Progenitor cell of endocrine pancreas (in vitro differentiated cells): ENCODE results near the gene LRP5. TPM values are rescaled to one million over a fixed set of nuclear protein-coding genes. Genes with fewer than 3 reads are reported as not detected.
"Not testable (repeated sequence)": the region's sequence is repeated elsewhere in the genome, so short reads cannot be mapped to it uniquely, and the experiment has no call there.

Experiments used
- DNase-seq: peaks from one replicate; pipeline ENCODE4 v3.0.0; 2021; ENCODE audit warnings: low spot score; ENCODE audit not compliant: unreplicated experiment
- H3K27ac Mint-ChIP-seq: 2 replicates; pipeline ENCODE4 v1.8.0; 2021; ENCODE audit warnings: mild to moderate bottlenecking, moderate library complexity, mixed read lengths
- H3K27me3 Mint-ChIP-seq: 2 replicates; pipeline ENCODE4 v1.8.0; 2021; ENCODE audit warnings: mixed read lengths
- H3K36me3 Mint-ChIP-seq: 2 replicates; pipeline ENCODE4 v1.8.0; 2022; ENCODE audit warnings: mixed read lengths; ENCODE audit not compliant: insufficient read depth
- H3K4me1 Mint-ChIP-seq: 2 replicates; pipeline ENCODE4 v1.8.0; 2021; ENCODE audit warnings: low read depth, mixed read lengths
- H3K4me3 Mint-ChIP-seq: 2 replicates; pipeline ENCODE4 v1.8.0; 2021; ENCODE audit warnings: low read depth, mild to moderate bottlenecking, moderate library complexity, mixed read lengths
- H3K9me3 Mint-ChIP-seq: 2 replicates; pipeline ENCODE4 v1.8.0; 2021; ENCODE audit warnings: low read depth, mixed read lengths
- total RNA-seq: library from RNA; stranded (reverse); gene quantifications from 2 replicates; pipeline ENCODE4 v1.2.1, GENCODE V29; 2021
- TF ChIP-seq, protein P1 (sequence below): fragments of 200-600 bp; sonication (generic); IDR thresholded peaks from one replicate; pipeline ENCODE4 v1.5.0; 2021; ENCODE audit warnings: antibody characterized with exemption, mild to moderate bottlenecking; ENCODE audit not compliant: unreplicated experiment

Gene LRP5
- total RNA-seq, 1 donor from 2014 or later = 115 TPM

DNA sequence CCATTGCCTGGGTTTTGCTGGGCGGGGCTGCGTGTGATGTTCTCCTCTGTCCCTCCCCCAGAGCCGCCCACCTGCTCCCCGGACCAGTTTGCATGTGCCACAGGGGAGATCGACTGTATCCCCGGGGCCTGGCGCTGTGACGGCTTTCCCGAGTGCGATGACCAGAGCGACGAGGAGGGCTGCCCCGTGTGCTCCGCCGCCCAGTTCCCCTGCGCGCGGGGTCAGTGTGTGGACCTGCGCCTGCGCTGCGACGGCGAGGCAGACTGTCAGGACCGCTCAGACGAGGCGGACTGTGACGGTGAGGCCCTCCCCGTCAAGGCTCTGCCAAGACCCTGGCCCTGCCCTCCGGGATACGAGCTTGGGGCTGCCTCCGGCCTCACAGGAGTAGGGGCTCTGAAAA lies 121.2 kb downstream of the LRP5 start:
- Mint-ChIP-seq H3K4me1 (no peaks in the 10 kb centered on the region), H3K36me3 (peaks cover 27% of the 10 kb centered on the region), H3K4me3 (no peak overlapping the region), H3K27me3 (no peaks in the 10 kb centered on the region), H3K27ac (no peak overlapping the region), H3K9me3 (peaks cover 5% of the 10 kb centered on the region)
- DNase-seq = no peak
- TF ChIP-seq, protein P1, sequence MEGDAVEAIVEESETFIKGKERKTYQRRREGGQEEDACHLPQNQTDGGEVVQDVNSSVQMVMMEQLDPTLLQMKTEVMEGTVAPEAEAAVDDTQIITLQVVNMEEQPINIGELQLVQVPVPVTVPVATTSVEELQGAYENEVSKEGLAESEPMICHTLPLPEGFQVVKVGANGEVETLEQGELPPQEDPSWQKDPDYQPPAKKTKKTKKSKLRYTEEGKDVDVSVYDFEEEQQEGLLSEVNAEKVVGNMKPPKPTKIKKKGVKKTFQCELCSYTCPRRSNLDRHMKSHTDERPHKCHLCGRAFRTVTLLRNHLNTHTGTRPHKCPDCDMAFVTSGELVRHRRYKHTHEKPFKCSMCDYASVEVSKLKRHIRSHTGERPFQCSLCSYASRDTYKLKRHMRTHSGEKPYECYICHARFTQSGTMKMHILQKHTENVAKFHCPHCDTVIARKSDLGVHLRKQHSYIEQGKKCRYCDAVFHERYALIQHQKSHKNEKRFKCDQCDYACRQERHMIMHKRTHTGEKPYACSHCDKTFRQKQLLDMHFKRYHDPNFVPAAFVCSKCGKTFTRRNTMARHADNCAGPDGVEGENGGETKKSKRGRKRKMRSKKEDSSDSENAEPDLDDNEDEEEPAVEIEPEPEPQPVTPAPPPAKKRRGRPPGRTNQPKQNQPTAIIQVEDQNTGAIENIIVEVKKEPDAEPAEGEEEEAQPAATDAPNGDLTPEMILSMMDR = no peak

GRCh38 chr11:68434159-68434558 lies 121.8 kb downstream of the LRP5 start:
- not testable (repeated sequence) for DNase-seq, H3K4me3 Mint-ChIP-seq, H3K27me3 Mint-ChIP-seq

DNA sequence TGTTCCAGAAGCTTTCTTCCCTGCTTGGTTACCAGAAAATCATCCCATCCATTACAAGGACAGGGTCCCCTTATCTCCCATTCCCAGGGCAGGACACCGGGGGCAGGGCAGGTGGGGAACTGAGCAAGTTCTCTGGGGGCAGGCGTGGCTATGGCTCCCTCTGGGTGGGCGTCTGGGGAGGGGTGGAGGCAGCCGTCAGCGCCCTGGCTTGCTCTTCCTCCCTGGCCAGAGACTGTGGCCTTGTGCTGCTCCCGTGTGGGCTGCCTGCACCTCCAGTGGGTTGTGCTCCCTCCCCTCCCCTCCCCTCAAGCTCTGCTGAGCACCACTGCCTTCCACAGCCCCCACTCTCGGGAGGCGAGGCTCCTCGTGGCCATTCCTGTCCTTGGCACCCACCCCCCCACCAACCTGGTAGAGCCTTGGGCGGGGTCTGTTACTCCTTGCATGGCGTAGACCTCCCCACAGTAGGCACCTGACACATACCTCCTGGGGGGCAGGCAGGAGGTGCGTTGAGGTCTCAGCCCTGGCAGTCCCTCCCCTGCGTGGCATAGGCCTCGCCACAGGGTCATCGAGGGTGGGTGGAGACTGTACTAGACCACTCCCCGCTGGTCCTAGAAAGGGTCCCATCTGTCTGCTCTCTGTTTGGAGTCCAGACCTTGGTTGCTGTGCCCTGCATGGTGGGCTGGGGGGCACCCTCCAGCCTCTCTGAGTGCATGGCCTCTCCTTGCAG lies 123.9 kb downstream of the LRP5 start:
- Mint-ChIP-seq H3K4me1 (no peaks in the 10 kb centered on the region), H3K36me3 (peaks cover 11% of the 10 kb centered on the region), H3K27me3 (no peaks in the 10 kb centered on the region), H3K9me3 (no peaks in the 10 kb centered on the region), H3K27ac (no peak overlapping the region), H3K4me3 (no peak overlapping the region)
- TF ChIP-seq, protein P1 = no peak
- DNase-seq = no peak

More at GRCh38 chr11:68434159-68434558, 121.8 kb downstream of the LRP5 start:
- H3K4me1 Mint-ChIP-seq, H3K27ac Mint-ChIP-seq, H3K9me3 Mint-ChIP-seq: not testable (repeated sequence)
- H3K36me3 Mint-ChIP-seq = peaks cover 23% of the 10 kb centered on the region

DNA sequence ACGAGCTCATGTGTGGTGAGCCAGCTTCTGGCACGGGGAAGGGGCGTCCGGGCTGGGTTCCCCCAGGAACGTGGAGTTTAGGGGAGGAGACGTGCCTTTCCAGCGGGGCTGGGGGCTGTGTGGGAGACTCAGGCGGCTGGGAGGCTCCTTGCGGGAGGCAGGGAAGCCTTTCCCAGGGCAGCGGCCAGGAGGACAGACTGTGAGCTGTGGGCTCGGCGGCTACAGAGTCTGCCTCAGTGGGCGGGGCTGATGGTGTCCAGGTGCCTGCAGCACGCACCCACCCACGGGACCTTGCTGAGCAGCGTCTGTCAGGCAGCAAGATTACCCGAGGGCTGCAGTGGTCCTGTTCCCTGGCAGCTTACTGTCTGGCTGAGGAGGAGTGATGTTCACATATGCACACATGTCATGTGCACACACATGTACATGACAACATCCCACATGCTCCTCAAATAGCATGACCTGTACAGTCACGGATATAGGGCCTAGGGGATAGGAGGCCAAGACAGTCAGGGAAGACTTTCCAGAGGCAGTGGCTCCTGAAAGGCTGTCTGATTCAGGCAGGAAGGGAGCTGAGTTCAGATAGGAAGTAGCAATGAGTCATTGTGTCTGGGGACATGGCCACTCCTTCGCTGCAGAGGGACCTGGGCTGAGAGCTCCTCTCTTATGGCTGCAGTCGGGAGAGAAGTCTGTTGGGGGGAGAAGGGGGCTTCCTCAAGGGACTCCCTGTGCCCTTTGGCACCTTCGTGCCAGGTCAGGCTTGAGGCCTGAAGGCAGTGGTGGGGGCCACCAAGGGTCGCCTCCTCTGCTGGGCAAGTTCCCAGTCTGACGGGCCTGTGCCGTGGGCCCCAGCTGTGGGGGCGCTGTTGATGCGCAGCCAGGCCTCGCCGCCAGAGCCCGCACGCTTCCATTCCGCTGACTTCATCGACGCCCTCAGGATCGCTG lies 124.9 kb downstream of the LRP5 start:
- no peaks in the 10 kb centered on the region for H3K9me3 Mint-ChIP-seq
- no peaks in the 10 kb centered on the region for H3K27me3 Mint-ChIP-seq
- H3K27ac Mint-ChIP-seq = no peak overlapping the region
- TF ChIP-seq, protein P1 = no peak
- peaks cover 15% of the 10 kb centered on the region for H3K36me3 Mint-ChIP-seq
- H3K4me3 Mint-ChIP-seq = no peak overlapping the region
- DNase-seq = no peak
- H3K4me1 Mint-ChIP-seq = no peaks in the 10 kb centered on the region

DNA sequence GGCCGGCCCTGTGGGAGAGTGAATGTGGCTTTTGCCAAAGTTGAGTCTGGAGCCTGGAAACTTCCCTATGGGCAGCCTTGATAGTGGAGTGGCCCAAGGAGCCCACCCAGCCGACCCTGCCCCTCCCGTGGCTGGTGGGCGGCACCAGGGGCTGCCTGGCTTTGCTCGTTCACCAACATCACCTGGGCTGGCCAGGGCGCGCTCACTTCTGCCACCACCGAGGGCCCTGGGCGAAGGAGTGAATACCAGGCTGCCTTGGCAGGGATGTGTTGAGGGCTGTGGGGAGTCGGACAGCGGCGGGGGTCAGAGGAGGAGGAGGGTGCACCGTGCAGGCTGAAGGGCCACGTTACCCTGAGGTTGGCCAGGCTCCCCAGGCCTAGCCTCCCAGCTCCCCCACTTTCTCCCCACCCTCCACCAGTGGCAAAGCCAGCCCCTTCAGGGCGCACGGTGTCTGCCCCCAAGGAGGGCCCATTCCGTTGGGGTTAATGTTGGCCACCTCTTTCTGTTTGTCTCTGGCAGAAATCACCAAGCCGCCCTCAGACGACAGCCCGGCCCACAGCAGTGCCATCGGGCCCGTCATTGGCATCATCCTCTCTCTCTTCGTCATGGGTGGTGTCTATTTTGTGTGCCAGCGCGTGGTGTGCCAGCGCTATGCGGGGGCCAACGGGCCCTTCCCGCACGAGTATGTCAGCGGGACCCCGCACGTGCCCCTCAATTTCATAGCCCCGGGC lies 125.7 kb downstream of the LRP5 start:
- Mint-ChIP-seq H3K36me3 (peaks cover 18% of the 10 kb centered on the region), H3K4me1 (no peaks in the 10 kb centered on the region), H3K27ac (no peak overlapping the region), H3K4me3 (no peak overlapping the region), H3K9me3 (no peaks in the 10 kb centered on the region), H3K27me3 (no peaks in the 10 kb centered on the region)
- DNase-seq = no peak
- TF ChIP-seq, protein P1 = no peak
